SK-MEL-5 (cell line): ENCODE results near the gene CDCA7L. TPM values are rescaled to one million over a fixed set of nuclear protein-coding genes. Genes with fewer than 3 reads are reported as not detected.
"Not testable (repeated sequence)": the region's sequence is repeated elsewhere in the genome, so short reads cannot be mapped to it uniquely, and the experiment has no call there.

Experiments used
- DNase-seq: peaks from one replicate; pipeline ENCODE4 v3.0.0-alpha.2; 2016; ENCODE audit warnings: low read depth, low spot score
- in situ Hi-C: cut with HindIII; loops from 2 replicates; pipeline ENCODE4 v1.10.0; 2016; ENCODE audit warnings: low sequenced_read_pairs, high pct_unique_total_duplicates, low pct_unique_long_range_greater_than_20kb
- total RNA-seq: library from RNA; depleted of rRNA; stranded (reverse); fragments of >200 nt; shearing (Covaris generic); gene quantifications from 2 replicates; pipeline ENCODE4 v1.2.3, GENCODE V29; 2014

Gene CDCA7L
- total RNA-seq, 1 experiment from 2014 or later, result 94.3 TPM

DNA sequence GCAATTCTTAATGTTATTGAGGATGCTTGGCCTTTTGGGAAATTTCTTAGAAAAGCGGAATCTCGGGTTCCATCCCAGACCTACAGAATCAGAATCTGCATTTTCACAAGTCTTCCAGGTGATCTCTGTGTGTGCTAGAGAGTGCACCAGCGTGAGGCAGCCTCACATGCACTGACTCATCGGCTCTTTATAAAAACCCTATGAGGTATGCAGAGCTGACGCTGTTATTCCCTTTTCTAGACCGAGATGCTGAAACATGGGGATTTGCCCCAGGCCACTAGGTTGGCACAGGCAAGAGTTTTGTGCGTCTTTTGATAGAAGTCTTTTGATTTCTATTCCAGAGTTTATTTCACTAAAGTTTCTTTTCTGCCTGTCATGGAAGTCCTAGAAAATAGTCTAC is 61.2 kb downstream of the CDCA7L start:
- DNase-seq, result no peak
- in situ Hi-C loops, result no loop called here

DNA sequence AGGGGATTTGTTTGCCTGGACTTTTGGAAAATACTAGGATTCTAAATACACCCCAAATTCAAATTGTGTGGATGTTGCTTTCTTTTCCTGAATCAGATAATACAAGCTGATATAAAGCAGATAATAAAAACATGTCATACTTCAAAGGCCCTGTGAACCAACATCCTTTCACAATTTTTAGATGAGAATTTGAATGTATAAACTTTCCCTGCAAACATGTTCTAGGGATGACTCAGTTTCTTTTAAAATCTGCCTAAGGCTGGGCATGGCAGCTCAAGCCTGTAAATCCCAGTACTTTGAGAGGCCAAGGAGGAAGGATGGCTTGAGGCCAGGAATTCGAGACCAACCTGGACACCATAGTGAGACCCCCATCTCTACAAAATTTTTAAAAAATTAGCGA is 62.2 kb downstream of the CDCA7L start:
- DNase-seq, in situ Hi-C loops: not testable (repeated sequence)

DNA sequence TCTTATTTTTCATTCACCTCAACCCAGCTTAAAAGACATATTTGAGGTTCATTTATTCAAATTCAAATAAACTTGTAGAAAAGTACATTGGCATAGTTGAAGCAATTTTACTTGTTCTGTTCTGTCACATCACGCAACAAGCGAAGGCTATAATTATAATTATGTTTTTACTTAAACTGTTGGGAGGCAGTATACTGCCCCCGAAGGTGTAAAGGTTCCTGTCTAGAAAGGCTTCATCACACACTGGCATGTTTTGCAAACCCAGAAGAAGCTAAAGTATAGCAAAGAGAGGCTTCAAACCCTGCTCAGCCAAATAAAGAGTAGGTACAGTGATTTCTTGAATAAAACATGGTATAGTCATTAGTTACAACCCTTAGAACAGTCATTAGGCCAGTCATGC is 62.6 kb downstream of the CDCA7L start:
- no peak for DNase-seq
- in situ Hi-C loops, result no loop called here

DNA sequence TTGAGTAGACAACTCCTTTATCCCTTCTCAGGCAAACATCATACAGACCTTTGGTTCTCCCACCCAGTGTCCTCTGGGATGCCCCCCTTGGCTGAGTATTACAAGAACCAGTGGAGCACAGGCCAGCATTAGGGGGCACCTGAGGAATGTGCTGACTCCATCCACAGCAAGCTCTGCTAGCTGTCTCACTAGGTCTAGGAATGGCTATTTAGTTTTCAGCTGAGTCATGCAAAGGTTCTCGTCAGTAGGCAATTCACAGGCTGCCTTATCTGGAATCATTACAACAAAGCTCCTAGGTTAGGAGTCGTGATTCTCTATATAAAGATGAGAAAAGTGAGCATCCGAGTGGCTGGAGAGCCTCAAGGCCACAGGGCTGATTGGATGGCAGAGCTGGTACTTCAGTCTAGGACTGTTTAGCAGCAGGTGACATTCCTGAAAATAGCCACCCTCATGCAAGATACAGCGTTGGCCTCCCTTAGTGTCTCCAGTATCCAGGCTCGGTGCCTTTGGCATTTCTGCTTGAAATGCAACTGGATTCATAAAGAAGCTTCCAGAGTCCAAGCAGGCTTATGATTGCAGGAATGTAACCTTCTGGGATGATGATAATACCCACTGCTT is 75.8 kb downstream of the CDCA7L start:
- DNase-seq, result no peak
- in situ Hi-C loops, result no loop called here

DNA sequence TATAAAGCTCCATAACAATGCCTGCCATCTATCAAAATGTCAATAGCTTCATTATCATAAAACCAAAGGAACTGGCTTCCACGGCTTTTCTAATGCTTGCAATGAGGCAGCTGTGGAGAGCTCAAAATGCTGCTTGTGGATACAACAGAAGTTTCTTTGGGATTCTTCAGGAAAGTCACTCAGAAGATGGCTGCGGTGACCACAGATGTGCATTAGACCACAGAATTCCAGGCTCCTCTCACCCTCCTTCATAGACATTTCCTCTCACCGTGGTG is 77.2 kb downstream of the CDCA7L start:
- no peak for DNase-seq
- in situ Hi-C loops, result no loop called here

DNA sequence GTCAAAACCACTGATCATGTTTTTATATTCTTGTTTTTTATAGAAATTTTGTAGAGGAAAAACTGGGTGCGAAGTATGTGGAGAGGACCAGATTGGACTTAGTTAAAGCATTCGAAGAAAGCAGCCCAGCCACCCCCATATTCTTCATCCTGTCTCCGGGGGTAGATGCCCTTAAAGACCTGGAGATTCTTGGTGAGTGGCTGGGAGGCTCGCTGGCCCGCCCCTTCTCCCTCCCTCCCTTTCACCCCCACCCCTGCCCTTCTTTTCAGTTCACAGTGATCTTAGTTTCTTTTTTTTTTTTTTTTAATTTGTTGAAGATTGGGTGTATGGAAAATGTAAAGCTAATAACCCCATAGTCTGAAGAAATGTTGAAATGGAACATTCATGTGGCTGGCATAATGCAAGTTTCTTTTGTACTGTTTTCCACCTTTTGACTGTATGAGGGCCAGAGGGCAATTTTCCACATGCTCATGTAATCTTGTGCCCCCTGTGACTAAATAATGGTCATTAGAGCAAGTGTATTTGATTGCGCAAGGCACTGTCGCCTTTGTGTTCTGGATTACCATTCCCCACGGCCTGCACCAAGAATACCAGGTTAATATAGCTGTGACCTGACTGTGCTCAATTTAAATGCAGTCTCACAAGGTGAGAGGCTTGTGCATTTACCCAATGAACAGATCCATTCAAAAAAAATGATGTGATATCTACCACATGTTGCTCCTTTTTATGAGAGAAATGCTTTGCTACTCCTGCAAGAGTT is 77.7 kb downstream of the CDCA7L start:
- DNase-seq, result no peak
- in situ Hi-C loops, result no loop called here

DNA sequence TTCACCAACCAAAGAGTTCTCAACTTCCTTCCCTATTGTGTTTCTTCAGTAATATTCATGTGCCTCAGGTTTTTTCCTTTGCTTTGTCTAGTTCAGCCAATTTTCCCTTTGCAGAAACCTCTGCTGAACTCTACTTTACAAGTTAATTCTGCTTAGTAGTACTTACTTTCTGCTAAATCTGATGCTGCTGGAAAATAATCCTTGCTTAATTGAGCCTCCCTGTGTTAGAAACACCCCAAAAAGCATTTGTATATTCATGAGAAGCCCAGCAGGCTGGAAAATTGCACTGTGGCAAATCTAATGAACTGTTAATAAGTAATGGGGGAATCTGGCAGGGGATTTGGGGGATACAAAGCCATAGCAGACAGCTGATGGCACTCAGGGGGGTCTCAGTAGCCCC is 78.5 kb downstream of the CDCA7L start:
- in situ Hi-C loops, result no loop called here
- DNase-seq, result no peak

DNA sequence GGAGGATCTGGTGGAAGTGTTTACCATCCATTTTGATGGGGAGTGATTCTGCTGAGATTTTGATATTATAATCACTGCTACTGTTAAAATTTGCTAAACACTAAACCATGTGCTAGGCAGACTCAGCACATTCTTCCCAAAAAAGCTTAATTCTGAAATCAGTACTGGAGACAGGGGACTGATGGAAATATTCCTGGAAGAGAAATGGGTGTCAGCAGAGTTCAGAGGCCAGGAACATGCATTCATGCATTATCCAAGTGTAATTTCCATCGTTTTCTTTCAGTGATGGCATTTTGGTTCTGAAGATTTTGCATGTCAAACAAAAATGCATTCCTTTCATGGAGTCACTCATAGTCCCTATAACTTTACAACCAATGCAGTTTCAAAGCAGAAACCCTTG is 79.0 kb downstream of the CDCA7L start:
- no peak for DNase-seq
- in situ Hi-C loops, result no loop called here

DNA sequence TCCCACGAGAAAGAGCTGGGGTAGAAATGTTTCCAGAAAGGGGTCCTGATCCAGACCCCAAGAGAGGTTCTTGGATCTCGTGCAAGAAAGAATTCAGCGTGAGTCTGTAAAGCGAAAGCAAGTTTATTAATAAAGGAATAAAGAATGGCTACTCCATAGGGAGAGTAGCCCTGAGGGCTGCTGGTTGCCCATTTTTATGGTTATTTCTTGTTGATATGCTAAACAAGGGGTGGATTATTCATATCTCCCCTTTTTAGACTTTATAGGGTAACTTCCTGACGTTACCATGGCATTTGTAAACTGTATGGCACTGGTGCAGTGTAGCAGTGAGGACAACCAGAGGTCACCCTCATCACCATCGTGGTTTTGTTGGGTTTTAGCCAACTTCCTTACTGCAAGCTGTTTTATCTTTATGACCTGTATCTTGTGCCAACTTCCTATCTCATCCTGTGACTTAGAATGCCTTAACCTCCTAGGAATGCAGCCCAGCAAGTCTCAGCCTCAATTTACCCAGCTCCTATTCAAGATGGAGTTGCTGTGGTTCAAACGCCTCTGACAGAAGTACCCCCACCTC is 80.0 kb downstream of the CDCA7L start:
- DNase-seq, in situ Hi-C loops: not testable (repeated sequence)

DNA sequence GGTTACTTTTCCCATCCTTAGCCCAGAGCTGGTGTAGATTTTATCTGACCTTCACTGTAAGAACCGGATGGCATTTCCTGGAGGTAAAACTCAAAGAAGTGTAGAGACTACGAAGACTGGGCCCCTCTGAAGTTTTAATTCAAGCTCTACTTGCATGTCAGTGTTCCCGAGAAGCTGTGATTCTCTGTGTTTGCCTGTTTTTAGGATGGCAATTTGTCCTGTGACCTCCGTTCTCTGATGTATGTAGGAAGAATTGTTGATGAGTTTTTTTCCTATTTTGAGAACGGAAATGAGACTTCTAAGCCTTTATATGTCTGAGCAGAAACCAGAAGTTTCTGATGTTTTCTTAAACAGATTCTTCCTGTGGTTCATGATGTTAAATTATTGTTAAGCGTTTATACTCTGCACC is 94.1 kb downstream of the CDCA7L start:
- in situ Hi-C loops, result no loop called here
- no peak for DNase-seq
